ENCODE measurements around the gene RASSF5. TPM values are rescaled to one million over a fixed set of nuclear protein-coding genes. Genes with fewer than 3 reads are reported as not detected.

The RASSF5 gene
- total and polyA plus RNA-seq, 10 of the 15 experiments (the other 5 are each of a cell fraction or from before 2014, with no cell fraction given) = 14.0 to 89.6 (median 68.9) TPM

- TF ChIP-seq IRF3 (IDR thresholded peaks at IDR 0.05) (no peak), ETV6 (conservative IDR thresholded peaks at IDR 0.05 in 1 of 2, IDR thresholded peaks at IDR 0.05 in 1 of 2; ENCODE audit: borderline replicate concordance in 1 of 2, low read depth in 1 of 2) (no peak)
Observed at GRCh38 chr1:206600527-206600926, 93.2 kb downstream of the RASSF5 start (continued).

DNA sequence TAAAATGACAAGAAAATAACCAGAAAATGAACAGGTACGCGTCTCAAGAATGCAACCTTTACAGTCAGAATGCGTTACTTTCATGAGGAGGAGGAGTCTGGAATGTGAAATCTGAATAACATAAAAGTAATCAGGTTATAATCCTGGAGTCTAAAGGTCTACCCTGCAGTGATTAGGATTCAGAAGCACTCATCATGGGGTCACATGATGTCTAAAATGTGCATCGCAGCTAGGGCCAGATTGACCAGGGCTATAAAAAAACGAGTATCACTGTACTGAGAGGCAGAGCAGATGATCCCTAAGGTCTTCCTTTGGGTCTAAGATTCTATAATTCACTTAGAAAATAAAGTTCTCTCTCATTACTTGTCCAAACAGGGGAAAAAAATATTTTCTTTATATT is 97.5 kb downstream of the RASSF5 start:
- FAIRE-seq (no peak), DNase-seq (ENCODE audit: low read depth, low spot score) (no peak), ATAC-seq (no peak)
- Histone ChIP-seq H3K4me1 (ENCODE audit: control insufficient read depth, insufficient read depth, low read length) (peaks cover 20% of the 10 kb centered on the region), H3K9me3 (replicated peaks; ENCODE audit: control insufficient read depth, insufficient read depth, low read length) (no peaks in the 10 kb centered on the region), H3K27ac (ENCODE audit: control insufficient read depth, insufficient read depth) (no peak overlapping the region), H3K27me3 (replicated peaks in 1 of 2; ENCODE audit: control insufficient read depth in 2 of 2, insufficient read depth in 2 of 2, low read length in 1 of 2) (no peaks in the 10 kb centered on the region), H3K36me3 (ENCODE audit: control insufficient read depth in 2 of 2, insufficient read depth in 2 of 2, low read length in 1 of 2) (peaks cover 6 to 28% of the 10 kb centered on the region in 2 experiments; a peak in 3 of 4 replicates), H4K20me1 (ENCODE audit: control insufficient read depth, insufficient read depth) (no peaks in the 10 kb centered on the region), H2AFZ (ENCODE audit: control insufficient read depth, low read depth, low read length) (no peak overlapping the region), H3K4me3 (no peak overlapping the region), H3K9ac (ENCODE audit: control insufficient read depth, insufficient read depth, low read length) (no peak overlapping the region), H3K79me2 (ENCODE audit: control insufficient read depth, insufficient read depth, low read length) (peaks cover 9% of the 10 kb centered on the region), H3K4me2 (ENCODE audit: control insufficient read depth, insufficient read depth) (no peak overlapping the region)
- ChIA-PET POLR2A (no interaction called here), RAD21 (ENCODE audit: unreplicated experiment) (no interaction called here), SMC1A (ENCODE audit: uncharacterized antibody, unreplicated experiment) (interaction anchor here (1.1 kb wide), 1 partner anchor 58 kb away, joined by 3 read pairs; no protein-coding TSS in a partner anchor), CTCF (interaction anchor here (2.0 to 9.7 kb wide), 3 partner anchors 26 to 377 kb away, joined by 4 to 197 read pairs (median 6); no protein-coding TSS in a partner anchor)
- no peak for TF ChIP-seq POLR2AphosphoS2 (IDR thresholded peaks at IDR 0.05; ENCODE audit: low read depth, low read length)
- intact Hi-C loops (cut with micrococcal nuclease; ENCODE audit: unreplicated experiment) = loop anchor here (5.0 to 10.0 kb wide), 3 partner anchors 72 to 200 kb away; no protein-coding TSS in a partner anchor
- BruUV-seq (replicated peaks) = no TSS peak
- WGBS (ENCODE audit: insufficient coverage, insufficient replicate concordance, low lambda C conversion rate, missing lambda C conversion rate) = 92% methylated on average over 5 of the region's 5 CpGs
- in situ Hi-C loops (cut with MboI) = no loop called here
